HCT116 (cell line): ENCODE results near the gene HFE. TPM values are rescaled to one million over a fixed set of nuclear protein-coding genes. Genes with fewer than 3 reads are reported as not detected.
A peak's percentile ranks its signal among the peaks of the same experiment; 100 is the strongest.

Experiments used
- ATAC-seq: fragments of 200-7000 bp; cut with Tn5 transposase; 2 replicates; pipeline ENCODE4 v1.9.1; 2020; ENCODE audit warnings: mild to moderate bottlenecking, moderate library complexity
- BruUV-seq: library from RNA; stranded (reverse); fragments of 400-500 nt; replicated peaks from 2 replicates; lab custom pipeline; 2021; lab: Mats Ljungman, UMichigan
- CTCF ChIA-PET: fragments of 300-600 bp; sonication (Branson Sonifier 250); formaldehyde crosslinking; loops from one replicate; lab custom pipeline; 2021; ENCODE audit warnings: antibody characterized with exemption; lab: Charles Lee
- POLR2A ChIA-PET: fragments of 300-600, 350-600 bp; sonication (Branson Sonifier 250); formaldehyde crosslinking; loops from one replicate; lab custom pipeline; 2021; ENCODE audit warnings: antibody characterized with exemption; lab: Charles Lee
- RAD21 ChIA-PET, 2 experiments: fragments of 300-600 bp; sonication (Branson Sonifier 250); formaldehyde crosslinking; loops; one replicate each; lab custom pipeline; 2023; ENCODE audit warnings: low total read pairs in 2 of 2; ENCODE audit not compliant: uncharacterized antibody in 2 of 2, unreplicated experiment in 2 of 2, low non-redundant PET in 1 of 2; lab: Charles Lee
- DNase-seq: peaks from one replicate; pipeline ENCODE4 v3.0.0-alpha.2; 2010; ENCODE audit warnings: low read depth, low spot score
- H2AFZ ChIP-seq: fragments of 200-600 bp; shearing (Covaris generic), sonication (generic); 2 replicates; pipeline ENCODE4 v1.6.1; 2017; ENCODE audit warnings: low read depth, mixed run types, mixed read lengths, antibody characterized with exemption, low read length; ENCODE audit not compliant: poor library complexity, severe bottlenecking
- H3K27ac ChIP-seq: 2 replicates; pipeline ENCODE4 v1.5.1; 2012; ENCODE audit warnings: low read depth, low read length
- H3K27me3 ChIP-seq: fragments of 200-600 bp; sonication (generic); 2 replicates; pipeline ENCODE4 v1.6.1; 2016; ENCODE audit warnings: mixed run types, low read length, mixed read lengths; ENCODE audit not compliant: insufficient read depth
- H3K36me3 ChIP-seq, 2 experiments: fragments of 200-500 bp in 1 of 2; fragments of 200-600 bp in 1 of 2; sonication (Bioruptor generic) in 1 of 2; sonication (generic) in 1 of 2; 2 replicates each; pipeline versions ENCODE4 v1.5.1 to v1.6.1; 2014 to 2016; ENCODE audit warnings: low read length in 2 of 2, inconsistent platforms in 1 of 2, mixed read lengths in 1 of 2, mixed run types in 1 of 2; ENCODE audit not compliant: insufficient read depth in 2 of 2, control insufficient read depth in 1 of 2
- H3K4me1 ChIP-seq, 2 experiments: fragments of 200-600 bp in 1 of 2; sonication (generic) in 1 of 2; 2 replicates each; pipeline versions ENCODE4 v1.5.1 to v1.6.1; 2012 to 2017; ENCODE audit warnings: low read length in 2 of 2, inconsistent platforms in 1 of 2, mild to moderate bottlenecking in 1 of 2, mixed read lengths in 1 of 2, mixed run types in 1 of 2, moderate library complexity in 1 of 2; ENCODE audit not compliant: insufficient read depth in 2 of 2, control insufficient read depth in 1 of 2
- H3K4me2 ChIP-seq: fragments of 200-600 bp; sonication (generic); 2 replicates; pipeline ENCODE4 v1.6.1; 2017; ENCODE audit warnings: mixed run types, low read length, mixed read lengths
- H3K4me3 ChIP-seq, 2 experiments: fragments of 200-600 bp in 1 of 2; sonication (generic) in 1 of 2; replicated peaks in 1 of 2; 2 replicates each; pipeline ENCODE4 v1.5.1; 2011 to 2016; ENCODE audit warnings: low read length in 2 of 2, control low read depth in 1 of 2, low read depth in 1 of 2, mild to moderate bottlenecking in 1 of 2, mixed read lengths in 1 of 2, mixed run types in 1 of 2
- H3K79me2 ChIP-seq: fragments of 200-600 bp; sonication (generic); 2 replicates; pipeline ENCODE4 v1.6.1; 2017; ENCODE audit warnings: mild to moderate bottlenecking, mixed run types, low read length, moderate library complexity, mixed read lengths; ENCODE audit not compliant: insufficient read depth
- H3K9ac ChIP-seq: fragments of 200-600 bp; sonication (generic); 2 replicates; pipeline ENCODE4 v1.6.1; 2016; ENCODE audit warnings: low read length, mixed read lengths
- H3K9me2 ChIP-seq: fragments of 200-600 bp; sonication (generic), shearing (Covaris generic); 2 replicates; pipeline ENCODE4 v1.6.1; 2017; ENCODE audit warnings: mixed run types, mild to moderate bottlenecking, moderate library complexity; ENCODE audit not compliant: insufficient read depth
- H3K9me3 ChIP-seq, 2 experiments: fragments of 200-500 bp in 1 of 2; fragments of 200-600 bp in 1 of 2; sonication (Bioruptor generic) in 1 of 2; sonication (generic) in 1 of 2; 2 replicates each; pipeline ENCODE4 v1.6.1; 2014 to 2017; ENCODE audit warnings: low read length in 2 of 2, mixed read lengths in 2 of 2, inconsistent platforms in 1 of 2, low read depth in 1 of 2, mild to moderate bottlenecking in 1 of 2, mixed run types in 1 of 2, moderate library complexity in 1 of 2; ENCODE audit not compliant: control insufficient read depth in 1 of 2, insufficient read depth in 1 of 2
- H4K20me1 ChIP-seq: fragments of 200-600 bp; sonication (generic), shearing (Covaris generic); 2 replicates; pipeline ENCODE4 v1.6.1; 2017; ENCODE audit warnings: mixed run types, mild to moderate bottlenecking, moderate library complexity; ENCODE audit not compliant: insufficient read depth
- ATF3 ChIP-seq: IDR thresholded peaks from 2 replicates; pipeline ENCODE4 v1.6.1; 2012
- CBX3 ChIP-seq: IDR thresholded peaks from 2 replicates; pipeline ENCODE4 v1.6.1; 2012; ENCODE audit warnings: low read depth
- CEBPB ChIP-seq: IDR thresholded peaks from 2 replicates; pipeline ENCODE4 v1.6.1; 2012; ENCODE audit warnings: low read depth
- EGR1 ChIP-seq: IDR thresholded peaks from 2 replicates; pipeline ENCODE4 v1.6.1; 2012; ENCODE audit warnings: low read depth
- ELF1 ChIP-seq: IDR thresholded peaks from 2 replicates; pipeline ENCODE4 v1.6.1; 2012; ENCODE audit warnings: low read depth, borderline replicate concordance
- EZH2 ChIP-seq: fragments of 200-600 bp; sonication (generic); IDR thresholded peaks from 2 replicates; pipeline ENCODE4 v1.6.1; 2017; ENCODE audit warnings: antibody characterized with exemption, mixed run types
- EZH2phosphoT487 ChIP-seq: fragments of 200-600 bp; IDR thresholded peaks from 2 replicates; pipeline ENCODE4 v1.6.1; 2018; ENCODE audit warnings: antibody characterized with exemption, borderline replicate concordance
- FOSL1 ChIP-seq: IDR thresholded peaks from 2 replicates; pipeline ENCODE4 v1.6.1; 2012; ENCODE audit warnings: low read depth
- MAX ChIP-seq: IDR thresholded peaks from 2 replicates; pipeline ENCODE4 v1.6.1; 2012
- POLR2A ChIP-seq: IDR thresholded peaks from 2 replicates; pipeline ENCODE4 v1.7.0; 2011; ENCODE audit warnings: borderline replicate concordance; ENCODE audit not compliant: insufficient read depth, insufficient read length; ENCODE audit errors: extremely low read depth
- POLR2AphosphoS5 ChIP-seq: IDR thresholded peaks from 2 replicates; pipeline ENCODE4 v1.6.1; 2011; ENCODE audit warnings: mild to moderate bottlenecking, low read depth, low read length, moderate library complexity
- RAD21 ChIP-seq: IDR thresholded peaks from 2 replicates; pipeline ENCODE4 v1.6.1; 2012; ENCODE audit warnings: low read depth, mild to moderate bottlenecking
- REST ChIP-seq: IDR thresholded peaks from 2 replicates; pipeline ENCODE4 v1.6.1; 2012; ENCODE audit warnings: low read depth
- SIN3A ChIP-seq: IDR thresholded peaks from 2 replicates; pipeline ENCODE4 v1.6.1; 2012; ENCODE audit warnings: low read depth
- SP1 ChIP-seq: IDR thresholded peaks from 2 replicates; pipeline ENCODE4 v1.6.1; 2012; ENCODE audit warnings: low read depth
- SRF ChIP-seq: IDR thresholded peaks from 2 replicates; pipeline ENCODE4 v1.6.1; 2012; ENCODE audit warnings: low read depth
- TCF7L2 ChIP-seq: IDR thresholded peaks from 2 replicates; pipeline ENCODE4 v1.7.0; 2011; ENCODE audit warnings: borderline replicate concordance, inconsistent platforms; ENCODE audit not compliant: insufficient read depth, insufficient read length; ENCODE audit errors: extremely low read depth
- YY1 ChIP-seq: IDR thresholded peaks from 2 replicates; pipeline ENCODE4 v1.6.1; 2011; ENCODE audit warnings: low read length, low read depth, moderate library complexity, mild to moderate bottlenecking; ENCODE audit not compliant: insufficient replicate concordance; ENCODE audit errors: extremely low read depth
- ZBTB33 ChIP-seq: IDR thresholded peaks from 2 replicates; pipeline ENCODE4 v1.6.1; 2011; ENCODE audit warnings: mild to moderate bottlenecking, low read length, moderate library complexity; ENCODE audit not compliant: insufficient replicate concordance; ENCODE audit errors: extremely low read depth
- ZFX ChIP-seq: fragments of 450-650 bp; IDR thresholded peaks from 2 replicates; pipeline ENCODE4 v1.6.1; 2017
- ZNF274 ChIP-seq: fragments of 200-500 bp; sonication (Bioruptor generic); IDR thresholded peaks from 2 replicates; pipeline ENCODE4 v1.6.1; 2014; ENCODE audit warnings: mild to moderate bottlenecking, low read depth, low read length, inconsistent platforms
- intact Hi-C: fragments of 100-400 bp; cut with micrococcal nuclease; formaldehyde crosslinking; loops from 2 replicates; pipeline ENCODE4 v1.10.0; 2022
- total RNA-seq: library from RNA; stranded (reverse); gene quantifications from one replicate; pipeline ENCODE4 v1.2.1, GENCODE V29; 2021; ENCODE audit not compliant: unreplicated experiment

Gene HFE
- total RNA-seq, 1 experiment from 2014 or later = 9.8 TPM

GRCh38 chr6:26054781-26055718 is 32.2 kb upstream of the HFE start:
- ChIA-PET CTCF (interaction anchor here (1.2 to 1.6 kb wide), 2 partner anchors 41 to 50 kb away, joined by 3 to 5 read pairs; no protein-coding TSS in a partner anchor), POLR2A (interaction anchor here (1.0 to 13.4 kb wide), 25 partner anchors 11 to 1078 kb away, joined by 3 to 202 read pairs (median 5); a partner anchor contains a TSS), RAD21 (no interaction called here)
- Histone ChIP-seq H3K9me3 (no peaks in the 10 kb centered on the region), H3K79me2 (no peaks in the 10 kb centered on the region), H3K4me2 (peak overlapping the region; percentile 90), H3K36me3 (no peaks in the 10 kb centered on the region), H3K9ac (peak overlapping the region; percentile 95), H3K27me3 (no peaks in the 10 kb centered on the region), H4K20me1 (no peaks in the 10 kb centered on the region), H3K9me2 (no peaks in the 10 kb centered on the region), H3K27ac (peak overlapping the region; percentile 85), H2AFZ (no peak overlapping the region), H3K4me1 (peaks cover 41 to 68% of the 10 kb centered on the region in 2 experiments), H3K4me3 (peak overlapping the region; percentile 52 to 73)
- ATAC-seq = peak; percentile 70
- peak; percentile 98 for DNase-seq
- BruUV-seq = no TSS peak
- intact Hi-C loops = loop anchor here (1.0 to 10.0 kb wide), 4 partner anchors 23 to 1840 kb away; a partner anchor contains a TSS
- TF ChIP-seq POLR2A = peak; percentile 100
- peak; percentile 84 for TF ChIP-seq SP1
- TF ChIP-seq ELF1 = no peak; the same call in 1 of the 2 replicates
- peak; percentile 85 for TF ChIP-seq MAX
- peak; percentile 30 for TF ChIP-seq RAD21
- no peak for TF ChIP-seq TCF7L2
- no peak for TF ChIP-seq REST
- peak; percentile 52 for TF ChIP-seq SRF
- no peak for TF ChIP-seq ZNF274
- TF ChIP-seq ZFX = no peak
- TF ChIP-seq ZBTB33 = peak; percentile 80
- TF ChIP-seq CBX3 = peak; percentile 95
- no peak for TF ChIP-seq ATF3
- peak; percentile 81 for TF ChIP-seq YY1
- TF ChIP-seq EZH2phosphoT487 = no peak
- peak; percentile 45; the same call in 1 of the 2 replicates for TF ChIP-seq FOSL1
- no peak for TF ChIP-seq EZH2
- peak; percentile 57 for TF ChIP-seq CEBPB
- TF ChIP-seq POLR2AphosphoS5 = peak; percentile 98
- TF ChIP-seq SIN3A = no peak; the same call in none of the 2 replicates
- no peak for TF ChIP-seq EGR1
